HEK293 (cell line): ENCODE measurements around the gene ARHGAP11A.
A peak's percentile ranks its signal among the peaks of the same experiment; 100 is the strongest.
"Not testable (repeated sequence)": the region's sequence is repeated elsewhere in the genome, so short reads cannot be mapped to it uniquely, and the experiment has no call there.

Experiments
- CTCF ChIA-PET: fragments of 350-600 bp; formaldehyde crosslinking; extraction: SDS; loops from one replicate; lab custom pipeline; 2021; ENCODE audit warnings: antibody characterized with exemption; lab: Yijun Ruan, JAX
- POLR2A ChIA-PET: fragments of 300-600 bp; formaldehyde crosslinking; extraction: SDS; loops from one replicate; lab custom pipeline; 2020; ENCODE audit warnings: antibody characterized with exemption, inconsistent platforms; lab: Yijun Ruan, JAX
- H3K27ac ChIP-seq: fragments of 200-500 bp; sonication (Bioruptor generic); 2 replicates; pipeline ENCODE4 v1.5.1; 2014; ENCODE audit warnings: low read depth, low read length, control low read depth, inconsistent platforms; ENCODE audit errors: extremely low read depth
- H3K36me3 ChIP-seq, 2 experiments: fragments of 200-500 bp in 1 of 2; sonication (Bioruptor generic) in 1 of 2; 1 replicate in 1 of 2; 2 replicates in 1 of 2; pipeline ENCODE4 v1.5.1; 2014 to 2017; ENCODE audit warnings: inconsistent platforms in 2 of 2, low read length in 2 of 2; ENCODE audit not compliant: control insufficient read depth in 2 of 2, insufficient read depth in 1 of 2
- H3K4me1 ChIP-seq: fragments of 200-500 bp; sonication (Bioruptor generic); 2 replicates; pipeline ENCODE4 v1.5.1; 2014; ENCODE audit warnings: mild to moderate bottlenecking, low read length, inconsistent platforms; ENCODE audit not compliant: control insufficient read depth, insufficient read depth
- H3K4me3 ChIP-seq: 2 replicates; pipeline ENCODE4 v1.5.1; 2011; ENCODE audit warnings: low read depth, mild to moderate bottlenecking, control low read depth, low read length, moderate library complexity
- H3K9me3 ChIP-seq: fragments of 200-500 bp; sonication (Bioruptor generic); 2 replicates; pipeline ENCODE4 v1.5.1; 2014; ENCODE audit warnings: low read depth, low read length, inconsistent platforms; ENCODE audit not compliant: control insufficient read depth, insufficient read depth
- ZNF335 ChIP-seq: fragments of 450-650 bp; formaldehyde crosslinking; conservative IDR thresholded peaks from 2 replicates; pipeline ENCODE4 v1.5.1; 2016; ENCODE audit warnings: missing biosample characterization, missing genetic modification characterization
- TF ChIP-seq, protein P1 (sequence below): fragments of 450-650 bp; formaldehyde crosslinking; optimal IDR thresholded peaks from 2 replicates; pipeline ENCODE3; 2016; ENCODE audit warnings: missing biosample characterization, mild to moderate bottlenecking, missing genetic modification characterization

ARHGAP11A gene

DNA sequence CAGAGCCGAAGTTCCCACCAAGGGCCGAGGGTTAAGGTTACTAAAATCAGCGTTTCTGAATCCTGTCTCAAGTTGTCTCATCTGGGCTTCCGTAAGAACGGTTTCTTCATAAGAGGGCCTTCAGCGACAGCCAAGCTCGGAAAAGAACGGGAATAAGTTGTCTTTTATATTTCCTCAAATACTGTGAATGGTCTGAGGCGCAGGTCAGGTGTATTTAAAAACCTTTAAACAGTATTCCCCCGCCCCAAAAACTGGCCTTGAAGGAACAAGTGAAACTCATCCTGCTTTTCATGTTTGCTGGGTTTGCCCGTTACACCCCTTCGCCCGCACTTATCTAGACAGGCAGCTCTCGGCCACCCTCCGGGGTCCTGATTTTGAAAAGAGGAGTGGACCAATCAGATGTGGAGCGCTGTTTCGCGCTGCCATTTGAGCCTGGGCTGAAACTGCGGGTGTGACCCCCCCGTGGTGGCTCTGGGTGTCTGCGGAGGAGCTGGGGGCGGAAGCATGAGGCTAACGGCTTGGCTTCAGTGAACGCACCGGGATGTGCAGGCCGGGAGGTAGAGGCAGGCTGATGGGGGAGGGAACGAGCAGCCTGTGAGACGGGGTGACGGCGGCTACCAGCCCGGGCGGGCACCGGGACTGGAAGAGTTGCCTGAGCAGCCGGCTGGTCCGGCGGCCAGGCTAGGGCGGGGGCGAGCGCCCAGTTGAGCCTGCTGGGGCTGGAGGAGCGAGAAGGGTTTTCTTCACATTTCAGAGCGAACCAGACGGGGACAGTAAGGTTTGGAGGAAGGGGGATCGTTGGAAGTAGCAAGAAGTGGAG is at the start of gene ARHGAP11A:
TSS of gene ARHGAP11A (plus strand) at position 454 of the 820 bp plus-strand sequence. CDS start 708 bp downstream, outside the sequence.
- H3K4me3 ChIP-seq = peak within 1 kb of the TSS; percentile 59
- peak; percentile 35; the same call in 1 of the 2 replicates for TF ChIP-seq ZNF335 (tag by site-specific recombination)
- TF ChIP-seq, protein P1, sequence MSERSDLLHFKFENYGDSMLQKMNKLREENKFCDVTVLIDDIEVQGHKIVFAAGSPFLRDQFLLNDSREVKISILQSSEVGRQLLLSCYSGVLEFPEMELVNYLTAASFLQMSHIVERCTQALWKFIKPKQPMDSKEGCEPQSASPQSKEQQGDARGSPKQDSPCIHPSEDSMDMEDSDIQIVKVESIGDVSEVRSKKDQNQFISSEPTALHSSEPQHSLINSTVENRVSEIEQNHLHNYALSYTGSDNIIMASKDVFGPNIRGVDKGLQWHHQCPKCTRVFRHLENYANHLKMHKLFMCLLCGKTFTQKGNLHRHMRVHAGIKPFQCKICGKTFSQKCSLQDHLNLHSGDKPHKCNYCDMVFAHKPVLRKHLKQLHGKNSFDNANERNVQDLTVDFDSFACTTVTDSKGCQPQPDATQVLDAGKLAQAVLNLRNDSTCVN (tag by site-specific recombination) = peak; percentile 10
- H3K4me1 ChIP-seq, CTCF ChIA-PET, H3K9me3 ChIP-seq, H3K36me3 ChIP-seq: not testable (repeated sequence)
- H3K27ac ChIP-seq = peak within 1 kb of the TSS; percentile 72
- POLR2A ChIA-PET = interaction anchor here (1.2 kb wide), 1 partner anchor 1989 kb away, joined by 14 read pairs; the partner anchor contains the start of gene ARHGAP11B

- H3K4me3 ChIP-seq, H3K4me1 ChIP-seq, H3K9me3 ChIP-seq, CTCF ChIA-PET, POLR2A ChIA-PET, H3K36me3 ChIP-seq, H3K27ac ChIP-seq: not testable (repeated sequence)
Measured at GRCh38 chr15:32568988-32569387, 46.3 kb upstream of the ARHGAP11A start.

DNA sequence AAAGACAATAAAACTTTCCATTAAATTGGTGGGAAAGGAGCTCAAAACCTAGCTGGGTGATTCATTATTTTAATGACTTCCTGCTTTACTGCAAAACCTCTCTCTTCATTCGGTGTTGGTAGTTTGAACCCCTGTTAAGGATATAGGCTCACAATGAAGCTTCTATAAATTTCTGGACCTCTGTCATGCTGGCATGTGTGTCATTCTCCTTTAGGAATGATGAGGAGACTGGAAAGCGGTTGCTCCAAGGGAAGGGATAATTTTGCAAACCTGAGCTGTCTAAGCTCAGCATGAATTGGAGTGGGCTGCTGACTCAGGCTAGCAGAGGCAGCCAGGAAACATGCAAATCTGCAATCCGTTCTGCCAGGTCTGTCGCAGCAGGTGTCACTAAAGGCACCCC is 36.8 kb upstream of the ARHGAP11A start:
- H3K4me1 ChIP-seq, H3K4me3 ChIP-seq, H3K9me3 ChIP-seq, H3K27ac ChIP-seq, CTCF ChIA-PET, H3K36me3 ChIP-seq, POLR2A ChIA-PET: not testable (repeated sequence)

GRCh38 chr15:32585844-32586243 is 29.5 kb upstream of the ARHGAP11A start:
- H3K9me3 ChIP-seq, POLR2A ChIA-PET, H3K4me3 ChIP-seq, H3K4me1 ChIP-seq, H3K27ac ChIP-seq, H3K36me3 ChIP-seq, CTCF ChIA-PET: not testable (repeated sequence)

DNA sequence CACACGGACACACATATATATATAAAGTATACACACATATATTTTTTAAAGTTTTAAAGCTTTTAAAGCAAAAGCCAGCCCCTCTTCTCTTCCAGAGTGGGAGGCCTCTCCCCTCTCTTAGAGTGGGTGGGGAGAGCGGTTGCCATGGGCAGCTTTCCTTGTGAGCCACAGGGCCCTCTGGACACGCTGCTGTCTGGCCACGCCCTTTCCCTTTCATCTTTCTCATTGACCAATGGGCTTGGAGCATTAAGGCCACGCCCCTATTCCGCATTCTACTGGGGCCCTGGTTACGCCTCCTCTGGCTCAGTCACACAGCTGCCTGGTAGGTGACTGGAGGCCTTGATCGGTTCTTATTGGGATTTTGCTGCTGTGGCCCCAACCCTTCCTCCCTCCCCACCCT is 22.2 kb upstream of the ARHGAP11A start, which contains the start of gene GOLGA8N:
TSS of gene GOLGA8N (plus strand) at position 306 of the 400 bp plus-strand sequence.
- H3K4me3 ChIP-seq, CTCF ChIA-PET, H3K36me3 ChIP-seq, POLR2A ChIA-PET, H3K9me3 ChIP-seq, H3K27ac ChIP-seq, H3K4me1 ChIP-seq: not testable (repeated sequence)

DNA sequence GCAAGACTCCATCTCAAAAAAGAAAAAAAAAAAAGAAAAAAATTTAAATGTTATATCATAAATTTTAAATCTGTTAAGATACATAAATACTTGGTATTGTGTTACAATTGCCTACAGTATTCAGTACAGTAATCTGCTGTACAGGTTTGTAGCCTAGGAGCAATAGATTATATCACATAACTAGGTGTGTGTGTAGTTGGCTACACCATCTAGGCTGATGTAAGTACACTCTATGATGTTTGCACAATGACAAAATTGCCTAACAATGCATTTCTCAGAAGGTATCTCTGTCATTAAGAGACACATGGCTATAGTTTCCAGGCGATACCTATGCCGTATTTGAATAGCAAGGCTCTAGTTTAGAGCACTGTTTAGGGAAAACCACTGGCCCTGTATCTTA is 5.8 kb upstream of the ARHGAP11A start:
- CTCF ChIA-PET, H3K36me3 ChIP-seq, H3K4me3 ChIP-seq, H3K9me3 ChIP-seq, H3K4me1 ChIP-seq, POLR2A ChIA-PET, H3K27ac ChIP-seq: not testable (repeated sequence)

DNA sequence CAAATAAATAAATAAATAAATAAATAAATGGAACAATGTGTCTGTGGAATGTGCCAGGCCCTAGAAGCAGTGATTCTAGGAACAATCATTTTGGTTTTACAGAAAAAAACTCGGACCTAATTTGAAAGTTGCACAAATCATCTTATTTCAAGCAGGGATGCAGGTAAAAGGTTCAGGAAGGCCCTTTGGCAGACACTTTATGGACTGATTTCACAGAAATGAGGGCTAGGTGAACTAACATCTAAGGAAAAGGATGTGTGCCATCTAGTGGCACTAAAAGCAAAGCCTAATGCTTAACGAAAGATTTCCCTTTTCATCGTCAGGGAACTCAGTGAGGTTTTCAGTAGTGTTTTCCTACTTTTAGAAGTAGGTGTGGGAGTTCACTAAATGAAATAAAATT is 4.6 kb upstream of the ARHGAP11A start:
- H3K4me3 ChIP-seq, H3K4me1 ChIP-seq, POLR2A ChIA-PET, H3K36me3 ChIP-seq, CTCF ChIA-PET, H3K27ac ChIP-seq, H3K9me3 ChIP-seq: not testable (repeated sequence)

DNA sequence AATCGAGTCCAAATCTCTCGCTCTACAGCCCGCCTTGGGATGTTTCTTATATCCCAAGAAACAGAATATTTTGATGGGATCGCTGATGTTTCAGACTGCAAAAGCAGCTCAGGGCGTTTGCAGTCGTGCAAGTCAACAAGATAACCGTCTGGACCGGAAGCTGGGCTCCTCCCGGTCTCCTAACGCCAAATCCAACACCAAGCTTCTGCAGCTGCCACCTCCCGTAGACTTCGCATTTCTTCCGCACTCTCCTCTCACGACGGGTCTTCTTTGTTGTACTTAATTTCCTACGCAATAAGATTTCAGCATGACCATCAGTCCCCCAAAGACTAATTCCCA is 623 bp upstream of the ARHGAP11A start:
- H3K9me3 ChIP-seq, H3K4me1 ChIP-seq, H3K36me3 ChIP-seq, CTCF ChIA-PET: not testable (repeated sequence)
- peak overlapping the region; percentile 72 for H3K27ac ChIP-seq
- H3K4me3 ChIP-seq = peak overlapping the region; percentile 48
- POLR2A ChIA-PET = interaction anchor here (1.2 kb wide), 1 partner anchor 1989 kb away, joined by 14 read pairs; the partner anchor contains the start of gene ARHGAP11B
